SK-N-SH (cell line): ENCODE measurements around the gene CYYR1. TPM values are rescaled to one million over a fixed set of nuclear protein-coding genes. Genes with fewer than 3 reads are reported as not detected.

Source experiments
- CTCF ChIA-PET: fragments of 300-600, 350-600 bp; formaldehyde crosslinking; extraction: SDS; loops from one replicate; lab custom pipeline; 2021; lab: Yijun Ruan, JAX
- POLR2A ChIA-PET: fragments of 350-600 bp; sonication (Branson Sonifier 250); formaldehyde crosslinking; extraction: SDS; loops from one replicate; lab custom pipeline; 2020; ENCODE audit warnings: antibody characterized with exemption, inconsistent platforms; lab: Yijun Ruan, JAX
- DNase-seq: peaks from one replicate; pipeline ENCODE4 v3.0.0; 2012
- H2AFZ ChIP-seq: fragments of 200-600 bp; sonication (generic); 2 replicates; pipeline ENCODE4 v1.8.1; 2016; ENCODE audit warnings: antibody characterized with exemption, mild to moderate bottlenecking, low read depth
- H3F3A ChIP-seq: fragments of 200-600 bp; sonication (generic); replicated peaks from 2 replicates; pipeline ENCODE3; 2016; ENCODE audit warnings: antibody characterized with exemption, mild to moderate bottlenecking; ENCODE audit not compliant: insufficient read depth
- H3K27ac ChIP-seq, 2 experiments: fragments of 200-500 bp in 1 of 2; fragments of 200-600 bp in 1 of 2; sonication (Bioruptor generic) in 1 of 2; sonication (generic), shearing (Covaris generic) in 1 of 2; 2 replicates each; pipeline versions ENCODE4 v1.5.1 to v1.6.1; 2014 to 2016; ENCODE audit warnings: low read depth in 2 of 2, inconsistent platforms in 1 of 2, low read length in 1 of 2, mild to moderate bottlenecking in 1 of 2, mixed read lengths in 1 of 2
- H3K27me3 ChIP-seq: fragments of 200-600 bp; sonication (generic), shearing (Covaris generic); 2 replicates; pipeline ENCODE4 v1.6.1; 2016; ENCODE audit warnings: mixed run types; ENCODE audit not compliant: insufficient read depth
- H3K36me3 ChIP-seq, 2 experiments: fragments of 200-500 bp in 1 of 2; fragments of 200-600 bp in 1 of 2; sonication (Bioruptor generic) in 1 of 2; sonication (generic) in 1 of 2; replicated peaks in 1 of 2; 2 replicates each; pipeline versions ENCODE3 to v1.5.1; 2014 to 2016; ENCODE audit warnings: low read length in 1 of 2, mild to moderate bottlenecking in 1 of 2; ENCODE audit not compliant: insufficient read depth in 2 of 2, control insufficient read depth in 1 of 2
- H3K4me1 ChIP-seq, 2 experiments: fragments of 200-500 bp in 1 of 2; fragments of 200-600 bp in 1 of 2; sonication (Bioruptor generic) in 1 of 2; sonication (generic), shearing (Covaris generic) in 1 of 2; 2 replicates each; pipeline versions ENCODE4 v1.5.1 to v1.6.1; 2014 to 2016; ENCODE audit warnings: low read depth in 1 of 2, low read length in 1 of 2, mixed run types in 1 of 2; ENCODE audit not compliant: insufficient read depth in 2 of 2, control insufficient read depth in 1 of 2
- H3K4me2 ChIP-seq: fragments of 200-600 bp; sonication (generic), shearing (Covaris generic); 2 replicates; pipeline ENCODE4 v1.6.1; 2017; ENCODE audit warnings: mixed run types
- H3K4me3 ChIP-seq, 2 experiments: fragments of 200-500 bp in 1 of 2; fragments of 200-600 bp in 1 of 2; sonication (Bioruptor generic) in 1 of 2; sonication (generic), shearing (Covaris generic) in 1 of 2; 2 replicates each; pipeline versions ENCODE4 v1.5.1 to v1.8.1; 2014 to 2016; ENCODE audit warnings: low read depth in 2 of 2, inconsistent platforms in 1 of 2, low read length in 1 of 2, mild to moderate bottlenecking in 1 of 2, mixed read lengths in 1 of 2, moderate library complexity in 1 of 2
- H3K79me2 ChIP-seq: fragments of 200-600 bp; sonication (generic); 2 replicates; pipeline ENCODE4 v1.8.1; 2017; ENCODE audit warnings: mild to moderate bottlenecking; ENCODE audit not compliant: insufficient read depth
- H3K9ac ChIP-seq: fragments of 200-600 bp; sonication (generic); 2 replicates; pipeline ENCODE4 v1.6.1; 2017; ENCODE audit warnings: mixed run types
- H3K9me2 ChIP-seq: fragments of 200-600 bp; sonication (generic); 2 replicates; pipeline ENCODE4 v1.6.1; 2017; ENCODE audit warnings: mixed run types
- H3K9me3 ChIP-seq: fragments of 200-600 bp; sonication (generic); 2 replicates; pipeline ENCODE4 v1.6.1; 2017; ENCODE audit warnings: mixed run types, mild to moderate bottlenecking, moderate library complexity
- H4K20me1 ChIP-seq: fragments of 200-600 bp; sonication (generic); 2 replicates; pipeline ENCODE4 v1.6.1; 2017; ENCODE audit warnings: mild to moderate bottlenecking, mixed run types; ENCODE audit not compliant: insufficient read depth
- CTCF ChIP-seq: fragments of 200-600 bp; sonication (generic); IDR thresholded peaks from 2 replicates; pipeline ENCODE4 v1.6.1; 2017; ENCODE audit warnings: antibody characterized with exemption, mild to moderate bottlenecking, moderate library complexity
- FOXM1 ChIP-seq: IDR thresholded peaks from 2 replicates; pipeline ENCODE4 v1.4.0; 2012; ENCODE audit warnings: low read depth, mild to moderate bottlenecking
- GABPA ChIP-seq: IDR thresholded peaks from 2 replicates; pipeline ENCODE4 v1.4.0; 2012; ENCODE audit warnings: low read depth, mild to moderate bottlenecking
- JUND ChIP-seq: IDR thresholded peaks from 2 replicates; pipeline ENCODE4 v1.4.0; 2012
- MXI1 ChIP-seq: IDR thresholded peaks from 2 replicates; pipeline ENCODE4 v1.6.1; 2012; ENCODE audit warnings: mild to moderate bottlenecking, low read depth, low read length, improper control_type of control experiment
- RAD21 ChIP-seq: IDR thresholded peaks from 2 replicates; pipeline ENCODE4 v1.6.1; 2012; ENCODE audit warnings: mild to moderate bottlenecking, low read length
- RCOR1 ChIP-seq: fragments of 150-350 bp; IDR thresholded peaks from 2 replicates; pipeline ENCODE4 v1.6.1; 2017; ENCODE audit warnings: antibody characterized with exemption, low read length
- REST ChIP-seq: IDR thresholded peaks from 2 replicates; pipeline ENCODE4 v1.6.1; 2012; ENCODE audit warnings: mild to moderate bottlenecking, low read depth, low read length, moderate library complexity
- RXRA ChIP-seq: IDR thresholded peaks from 2 replicates; pipeline ENCODE4 v1.4.0; 2012; ENCODE audit warnings: low read depth, mild to moderate bottlenecking, borderline replicate concordance
- SIN3A ChIP-seq: IDR thresholded peaks from 2 replicates; pipeline ENCODE4 v1.6.1; 2012; ENCODE audit warnings: low read depth, mild to moderate bottlenecking, low read length, moderate library complexity, borderline replicate concordance
- SMC3 ChIP-seq: IDR thresholded peaks from 2 replicates; pipeline ENCODE4 v1.6.1; 2012; ENCODE audit warnings: low read depth, low read length, improper control_type of control experiment
- TCF12 ChIP-seq: IDR thresholded peaks from 2 replicates; pipeline ENCODE4 v1.4.0; 2012
- TEAD4 ChIP-seq: IDR thresholded peaks from 2 replicates; pipeline ENCODE4 v1.4.0; 2012; ENCODE audit warnings: mild to moderate bottlenecking, borderline replicate concordance; ENCODE audit not compliant: insufficient read depth
- YY1 ChIP-seq: IDR thresholded peaks from 2 replicates; pipeline ENCODE4 v1.4.0; 2012; ENCODE audit warnings: low read depth, mild to moderate bottlenecking
- WGBS: methylation state at CpG from one replicate; pipeline ENCODE4 v1.1.6; 2017; ENCODE audit warnings: low lambda C conversion rate; 5-methylcytosine and 5-hydroxymethylcytosine counted together
- polyA plus RNA-seq, 3 experiments: library from polyadenylated mRNA; depleted of rRNA; stranded (reverse); fragments of >200 nt; gene quantifications; 2 replicates each; pipeline ENCODE4 v1.2.3, GENCODE V29; 2012
- TF ChIP-seq, protein P1 (sequence below): IDR thresholded peaks from 2 replicates; pipeline ENCODE4 v1.4.0; 2012; ENCODE audit warnings: low read depth, borderline replicate concordance
- TF ChIP-seq, protein P2 (sequence below): fragments of 150-350 bp; IDR thresholded peaks from 2 replicates; pipeline ENCODE4 v1.6.1; 2017; ENCODE audit warnings: antibody characterized with exemption, low read length, low read depth, borderline replicate concordance

Gene CYYR1
- polyA plus RNA-seq, 1 of the 3 experiments (the other 2 are of a cell fraction), result not detected

DNA sequence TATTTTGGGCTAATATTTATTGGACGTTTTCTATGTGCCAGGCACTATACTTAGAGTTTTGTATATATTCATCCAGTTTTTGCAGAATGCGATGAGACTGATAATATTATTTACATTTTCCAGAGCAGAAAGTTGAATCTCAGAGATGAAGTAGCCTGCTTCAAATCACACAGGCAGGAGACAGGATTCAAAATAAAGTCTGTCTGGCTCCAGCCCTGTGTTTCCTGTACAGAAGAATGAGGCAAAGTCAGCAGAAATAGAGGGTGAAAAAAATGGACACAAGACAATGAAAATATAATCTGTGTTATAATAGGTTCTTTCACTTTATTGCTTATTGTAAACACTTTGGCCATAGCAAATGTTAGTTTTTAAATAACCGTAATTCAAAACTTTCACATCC lies 107.2 kb downstream of the CYYR1 start:
- no peak for DNase-seq

GRCh38 chr21:26461500-26461899 lies 111.6 kb downstream of the CYYR1 start:
- Histone ChIP-seq H4K20me1 (no peaks in the 10 kb centered on the region), H3K9me3 (no peaks in the 10 kb centered on the region), H3K4me1 (no peaks in the 10 kb centered on the region; a peak in 1 of 4 replicates), H3K4me3 (no peak overlapping the region), H3K36me3 (no peaks in the 10 kb centered on the region), H3K27me3 (no peaks in the 10 kb centered on the region), H2AFZ (no peak overlapping the region), H3K9me2 (no peaks in the 10 kb centered on the region), H3F3A (no peaks in the 10 kb centered on the region), H3K27ac (no peak overlapping the region), H3K9ac (no peak overlapping the region), H3K4me2 (no peak overlapping the region), H3K79me2 (no peaks in the 10 kb centered on the region)
- TF ChIP-seq RAD21 (no peak), FOXM1 (no peak), TCF12 (no peak), SMC3 (no peak), RXRA (no peak), SIN3A (no peak), MXI1 (no peak), TEAD4 (no peak), GABPA (no peak), JUND (no peak), REST (no peak), YY1 (no peak)
- TF ChIP-seq, protein P1, sequence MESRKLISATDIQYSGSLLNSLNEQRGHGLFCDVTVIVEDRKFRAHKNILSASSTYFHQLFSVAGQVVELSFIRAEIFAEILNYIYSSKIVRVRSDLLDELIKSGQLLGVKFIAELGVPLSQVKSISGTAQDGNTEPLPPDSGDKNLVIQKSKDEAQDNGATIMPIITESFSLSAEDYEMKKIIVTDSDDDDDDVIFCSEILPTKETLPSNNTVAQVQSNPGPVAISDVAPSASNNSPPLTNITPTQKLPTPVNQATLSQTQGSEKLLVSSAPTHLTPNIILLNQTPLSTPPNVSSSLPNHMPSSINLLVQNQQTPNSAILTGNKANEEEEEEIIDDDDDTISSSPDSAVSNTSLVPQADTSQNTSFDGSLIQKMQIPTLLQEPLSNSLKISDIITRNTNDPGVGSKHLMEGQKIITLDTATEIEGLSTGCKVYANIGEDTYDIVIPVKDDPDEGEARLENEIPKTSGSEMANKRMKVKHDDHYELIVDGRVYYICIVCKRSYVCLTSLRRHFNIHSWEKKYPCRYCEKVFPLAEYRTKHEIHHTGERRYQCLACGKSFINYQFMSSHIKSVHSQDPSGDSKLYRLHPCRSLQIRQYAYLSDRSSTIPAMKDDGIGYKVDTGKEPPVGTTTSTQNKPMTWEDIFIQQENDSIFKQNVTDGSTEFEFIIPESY, result no peak
- TF ChIP-seq, protein P2, sequence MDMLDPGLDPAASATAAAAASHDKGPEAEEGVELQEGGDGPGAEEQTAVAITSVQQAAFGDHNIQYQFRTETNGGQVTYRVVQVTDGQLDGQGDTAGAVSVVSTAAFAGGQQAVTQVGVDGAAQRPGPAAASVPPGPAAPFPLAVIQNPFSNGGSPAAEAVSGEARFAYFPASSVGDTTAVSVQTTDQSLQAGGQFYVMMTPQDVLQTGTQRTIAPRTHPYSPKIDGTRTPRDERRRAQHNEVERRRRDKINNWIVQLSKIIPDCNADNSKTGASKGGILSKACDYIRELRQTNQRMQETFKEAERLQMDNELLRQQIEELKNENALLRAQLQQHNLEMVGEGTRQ, result no peak
- ChIA-PET CTCF (interaction anchor here (1.0 kb wide), 1 partner anchor 10 kb away, joined by 4 read pairs; no protein-coding TSS in a partner anchor), POLR2A (no interaction called here)
- 15% methylated on average over 3 of the region's 3 CpGs for WGBS
- DNase-seq, result no peak

More for the DNA sequence above, 107.2 kb downstream of the CYYR1 start:
- POLR2A ChIA-PET, result no interaction called here
- H4K20me1 ChIP-seq, result no peaks in the 10 kb centered on the region
- H3K4me2 ChIP-seq, result no peak overlapping the region
- no peaks in the 10 kb centered on the region; a peak in 1 of 4 replicates for H3K4me1 ChIP-seq
- H3K9me3 ChIP-seq, result no peaks in the 10 kb centered on the region
- H3K79me2 ChIP-seq, result no peaks in the 10 kb centered on the region
- CTCF ChIA-PET, result no interaction called here
- H3F3A ChIP-seq, result no peaks in the 10 kb centered on the region
- peak overlapping the region in 1 of 2 experiments; percentile 12; a peak in 1 of 4 replicates for H3K27ac ChIP-seq
- WGBS, result 25% methylated on average over 3 of the region's 3 CpGs
- H3K27me3 ChIP-seq, result no peaks in the 10 kb centered on the region
- H2AFZ ChIP-seq, result no peak overlapping the region
- TF ChIP-seq CTCF (no peak), RCOR1 (no peak), GABPA (no peak)
- no peak overlapping the region for H3K9ac ChIP-seq
- H3K9me2 ChIP-seq, result no peaks in the 10 kb centered on the region
- no peaks in the 10 kb centered on the region for H3K36me3 ChIP-seq
- no peak overlapping the region for H3K4me3 ChIP-seq
